GM19468 (cell line): ENCODE results near the gene PLEKHO2.

Experiments
- ATAC-seq: cut with Tn5 transposase; IDR thresholded peaks from one replicate; pipeline ENCODE4 v1.9.1; 2021; ENCODE audit warnings: mild to moderate bottlenecking, moderate library complexity, moderate number of reproducible peaks; ENCODE audit not compliant: unreplicated experiment; ENCODE audit errors: extremely low read depth

Gene PLEKHO2

GRCh38 chr15:64888336-64888735 lies 46.6 kb downstream of the PLEKHO2 start:
- ATAC-seq, result no peak

GRCh38 chr15:64891561-64891960 lies 49.8 kb downstream of the PLEKHO2 start:
- no peak for ATAC-seq

GRCh38 chr15:64892847-64893403 lies 51.2 kb downstream of the PLEKHO2 start:
- no peak for ATAC-seq

GRCh38 chr15:64893481-64894394 lies 52.0 kb downstream of the PLEKHO2 start:
- ATAC-seq, result peak; percentile 40

GRCh38 chr15:64894395-64895056 lies 52.8 kb downstream of the PLEKHO2 start:
- ATAC-seq, result peak; percentile 8

- no peak for ATAC-seq
Measured at GRCh38 chr15:64895285-64896065, 53.8 kb downstream of the PLEKHO2 start.

GRCh38 chr15:64896371-64897069 lies 54.8 kb downstream of the PLEKHO2 start:
- ATAC-seq, result no peak

- no peak for ATAC-seq
Measured at GRCh38 chr15:64897345-64897985, 55.8 kb downstream of the PLEKHO2 start.

- no peak for ATAC-seq
Measured at GRCh38 chr15:64898406-64898805, 56.7 kb downstream of the PLEKHO2 start.

GRCh38 chr15:64901141-64901540 lies 59.4 kb downstream of the PLEKHO2 start:
- no peak for ATAC-seq

- no peak for ATAC-seq
Measured at GRCh38 chr15:64901914-64902313, 60.2 kb downstream of the PLEKHO2 start.

- no peak for ATAC-seq
Measured at GRCh38 chr15:64902863-64903262, 61.1 kb downstream of the PLEKHO2 start.

GRCh38 chr15:64903326-64903950 lies 61.7 kb downstream of the PLEKHO2 start:
- ATAC-seq, result no peak

- ATAC-seq, result no peak
Measured at GRCh38 chr15:64904189-64904588, 62.5 kb downstream of the PLEKHO2 start.

GRCh38 chr15:64905119-64905831 lies 63.6 kb downstream of the PLEKHO2 start:
- ATAC-seq, result no peak

- ATAC-seq, result no peak
Measured at GRCh38 chr15:64905941-64906340, 64.2 kb downstream of the PLEKHO2 start.

- no peak for ATAC-seq
Measured at GRCh38 chr15:64906402-64906801, 64.7 kb downstream of the PLEKHO2 start.

GRCh38 chr15:64907991-64908390 lies 66.3 kb downstream of the PLEKHO2 start:
- no peak for ATAC-seq
